GM19372 (cell line): ENCODE data around the gene PTPRZ1.

Source experiments
- ATAC-seq: cut with Tn5 transposase; IDR thresholded peaks from one replicate; pipeline ENCODE4 v1.9.1; 2021; ENCODE audit warnings: mild to moderate bottlenecking, low read depth, moderate library complexity; ENCODE audit not compliant: unreplicated experiment

The PTPRZ1 gene

DNA sequence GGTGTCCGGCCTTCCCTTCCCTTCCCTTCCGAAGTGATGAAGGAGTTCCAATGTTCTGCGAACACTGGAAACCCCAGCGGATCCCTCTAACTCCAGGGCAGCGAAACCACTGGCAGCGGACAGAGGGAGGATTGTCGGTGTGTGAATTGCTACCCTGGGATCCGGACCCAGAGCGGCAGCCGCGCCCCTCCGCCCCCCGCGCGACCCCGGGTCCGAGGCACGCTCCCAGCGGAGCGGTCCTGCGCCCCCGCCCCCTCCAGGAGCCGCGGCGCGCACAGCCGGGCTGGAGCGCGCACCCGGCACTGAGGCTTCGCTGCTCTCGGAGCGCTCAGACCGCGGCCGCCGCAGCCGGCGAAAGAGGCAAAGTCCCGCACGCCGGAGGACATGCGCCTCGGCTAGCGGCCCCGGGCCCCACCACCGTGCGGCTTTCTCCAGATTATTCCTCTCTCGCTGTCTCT, at the start of gene PTPRZ1:
Gene PTPRZ1, plus strand, starts transcription at position 331 of the 458 bp plus-strand sequence. CDS start 339 bp downstream, outside the sequence.
- no peak for ATAC-seq

DNA sequence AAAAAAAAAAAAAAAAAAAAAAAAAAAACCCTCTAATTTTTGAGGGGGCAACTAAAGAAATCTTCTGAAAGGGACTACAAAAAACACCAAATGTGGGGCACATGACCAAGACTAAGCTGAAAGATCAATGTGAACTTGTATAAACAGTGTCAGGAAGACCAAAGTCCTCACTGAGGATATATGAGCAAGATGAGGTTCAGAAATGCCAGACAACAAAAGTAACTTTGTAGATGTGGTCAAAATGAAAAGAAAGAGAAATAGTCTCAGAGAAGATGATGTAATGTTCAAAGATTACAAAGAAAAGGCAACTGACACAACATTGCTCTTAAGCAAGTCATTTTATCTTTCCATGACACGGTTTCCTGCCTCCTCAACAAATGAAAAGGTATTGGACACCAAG, 48.7 kb upstream of the PTPRZ1 start:
- ATAC-seq = no peak

- ATAC-seq = no peak
Measured at GRCh38 chr7:121831351-121831750, 41.6 kb upstream of the PTPRZ1 start.

DNA sequence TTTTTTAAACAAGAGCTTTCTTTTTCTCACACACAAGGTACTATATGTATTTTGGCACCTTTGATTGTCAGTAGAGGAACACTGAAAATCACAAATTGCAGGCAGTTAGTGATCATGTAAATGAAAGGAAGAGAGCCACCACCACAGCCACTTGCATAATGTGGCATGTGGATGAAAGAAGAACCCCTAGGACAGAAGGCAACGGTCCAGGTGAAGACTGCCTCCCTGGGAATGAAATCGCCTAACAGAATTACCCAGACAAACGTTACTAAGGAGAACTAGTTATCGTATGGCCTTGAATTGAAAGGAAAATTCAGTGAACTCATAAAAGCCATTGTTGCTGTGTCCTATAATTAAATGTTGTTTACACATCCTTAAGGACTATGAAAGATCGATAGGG, 41.2 kb upstream of the PTPRZ1 start:
- ATAC-seq = no peak

DNA sequence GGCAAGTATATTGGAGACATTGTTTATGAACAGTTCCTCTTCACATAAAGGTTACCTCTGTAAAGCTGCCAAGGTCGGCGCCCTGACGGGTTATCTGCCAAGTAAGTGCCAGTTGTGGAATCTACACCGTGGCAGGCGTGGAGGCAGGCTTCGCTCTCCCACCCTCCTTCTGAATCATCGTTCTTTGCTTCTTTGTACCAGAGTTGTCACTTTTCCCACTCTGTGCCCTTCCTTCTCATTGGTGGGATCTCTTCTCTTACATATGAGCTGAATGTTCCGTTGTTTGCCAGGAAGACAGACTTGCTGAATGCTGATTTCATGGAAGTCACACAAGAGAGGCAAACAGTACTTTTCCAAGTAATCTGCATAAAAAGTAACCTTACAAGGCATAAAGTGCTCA, 40.6 kb upstream of the PTPRZ1 start:
- no peak for ATAC-seq

- no peak for ATAC-seq
Measured at GRCh38 chr7:121833991-121834390, 39.0 kb upstream of the PTPRZ1 start.

- ATAC-seq = no peak
Measured at GRCh38 chr7:121837462-121837861, 35.5 kb upstream of the PTPRZ1 start.

DNA sequence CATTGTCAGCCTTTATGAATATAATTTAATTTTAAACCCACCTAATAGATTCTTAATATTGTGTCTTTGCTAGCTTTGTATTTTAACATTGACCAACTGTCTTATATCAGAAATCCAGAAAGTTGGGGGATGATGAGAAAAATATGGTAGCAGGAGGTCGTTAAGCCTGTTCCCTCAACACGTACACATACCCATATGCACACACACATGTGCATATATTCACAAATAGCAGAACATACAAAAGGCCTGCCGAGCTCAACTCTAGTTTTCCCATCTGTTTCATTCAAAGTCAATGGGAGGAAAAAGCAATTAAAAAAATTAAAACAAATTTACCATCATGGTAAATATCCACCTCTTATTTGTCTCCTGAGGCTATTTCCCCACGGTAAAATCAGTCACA, 25.9 kb upstream of the PTPRZ1 start:
- no peak for ATAC-seq

- ATAC-seq = no peak
Measured at GRCh38 chr7:121853307-121853706, 19.7 kb upstream of the PTPRZ1 start.

DNA sequence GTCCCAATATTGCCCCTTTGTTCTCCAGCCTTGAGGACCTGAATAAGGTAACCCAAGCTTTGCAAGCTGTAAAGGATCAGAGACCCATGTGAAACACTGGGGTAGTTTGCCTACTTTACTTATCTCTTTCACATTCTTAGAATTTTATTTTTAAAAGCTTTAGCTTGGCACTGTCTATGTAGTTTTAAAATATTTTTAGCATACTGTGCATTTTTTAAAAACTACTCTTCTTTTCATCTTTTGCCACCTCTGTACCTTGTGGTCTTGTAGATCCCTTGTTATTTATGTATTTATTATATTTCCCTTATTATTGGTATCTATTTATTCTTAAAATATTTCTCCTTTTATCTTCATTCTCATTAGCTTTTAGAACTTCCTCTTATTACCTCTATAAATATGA, 12.0 kb upstream of the PTPRZ1 start:
- ATAC-seq = no peak

DNA sequence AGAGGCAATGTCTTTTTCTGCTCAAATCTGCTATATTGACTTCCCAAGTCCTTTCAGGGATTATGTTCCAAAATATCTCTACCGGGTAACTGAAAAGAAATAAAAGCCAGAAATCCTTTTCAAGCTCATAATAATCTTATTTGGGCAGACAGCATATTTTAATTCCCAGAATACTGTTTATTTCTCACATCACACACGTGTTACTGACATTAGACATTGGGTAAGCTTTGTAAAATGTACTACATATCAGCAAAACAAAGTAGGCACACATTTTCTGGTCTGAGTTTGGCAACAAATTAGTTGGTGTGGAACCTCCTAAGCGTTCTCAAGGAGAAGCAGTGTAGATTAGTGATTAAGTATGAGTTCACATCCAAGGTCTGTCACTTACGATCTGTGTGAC, 10.4 kb upstream of the PTPRZ1 start:
- no peak for ATAC-seq

GRCh38 chr7:121871188-121871587, 1.8 kb upstream of the PTPRZ1 start:
- no peak for ATAC-seq

- no peak for ATAC-seq
Measured at GRCh38 chr7:121873289-121874194, 581 bp downstream of the PTPRZ1 start.

DNA sequence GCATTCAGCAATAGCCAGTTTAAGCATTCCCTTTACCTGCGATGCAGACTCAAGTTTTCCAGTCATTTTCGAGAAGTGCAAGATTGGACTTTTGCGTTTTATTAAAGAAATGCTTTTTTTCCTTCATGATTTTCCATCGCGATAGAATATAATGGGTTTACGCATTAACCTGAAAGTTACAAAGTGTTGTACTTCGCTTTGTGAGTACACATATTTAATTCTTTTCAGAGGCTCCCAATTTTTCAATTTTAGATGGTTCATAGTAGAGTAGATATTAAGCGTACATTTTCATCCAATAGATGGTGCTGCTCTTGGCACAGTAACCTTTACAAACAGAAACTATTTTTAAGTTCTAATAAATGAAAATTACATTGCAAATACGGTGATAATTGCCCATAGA, 1.3 kb downstream of the PTPRZ1 start:
- ATAC-seq = no peak

GRCh38 chr7:121875203-121875602, 2.2 kb downstream of the PTPRZ1 start:
- no peak for ATAC-seq

DNA sequence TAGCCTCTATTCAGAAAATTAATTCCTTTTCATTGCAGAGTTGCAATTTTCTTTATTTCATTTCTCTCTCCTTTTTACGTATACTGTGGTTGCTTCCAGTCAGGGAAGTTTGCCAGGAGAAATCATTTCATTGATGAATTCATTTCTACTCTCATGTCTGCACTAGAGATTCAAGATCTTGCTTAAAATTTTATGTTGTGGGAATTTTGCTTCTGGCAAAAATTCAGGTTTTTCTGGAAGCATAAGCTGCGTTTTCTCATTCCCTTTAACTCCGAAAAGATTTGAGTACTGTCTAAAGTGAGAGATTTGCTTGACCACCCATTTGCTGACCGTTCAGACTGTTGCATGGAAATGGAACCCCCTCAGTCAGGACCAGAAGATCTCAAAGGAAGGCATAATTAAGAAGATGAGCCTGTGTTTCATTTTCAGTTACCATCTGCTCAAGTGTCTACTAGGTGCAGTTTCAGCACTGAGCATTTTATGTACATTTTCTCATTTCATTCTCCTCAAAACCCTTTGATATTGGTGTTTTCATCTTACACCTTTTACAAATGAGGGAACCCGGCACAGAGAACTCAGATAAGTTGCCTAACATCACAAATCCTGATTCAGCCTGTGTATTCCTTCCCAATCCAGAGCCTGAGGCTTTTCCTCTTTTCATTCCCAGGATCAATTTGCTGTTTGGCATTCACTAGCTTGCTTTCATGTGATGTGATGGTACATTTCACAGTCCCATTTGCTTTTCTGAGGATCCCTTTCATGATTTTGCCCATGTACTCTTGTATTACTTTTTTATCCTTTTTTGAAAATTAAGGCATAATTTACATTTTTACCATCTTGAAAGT, 3.9 kb downstream of the PTPRZ1 start:
- ATAC-seq = no peak

GRCh38 chr7:121878918-121879464, 6.0 kb downstream of the PTPRZ1 start:
- no peak for ATAC-seq

- no peak for ATAC-seq
Measured at GRCh38 chr7:121879544-121879943, 6.6 kb downstream of the PTPRZ1 start.

DNA sequence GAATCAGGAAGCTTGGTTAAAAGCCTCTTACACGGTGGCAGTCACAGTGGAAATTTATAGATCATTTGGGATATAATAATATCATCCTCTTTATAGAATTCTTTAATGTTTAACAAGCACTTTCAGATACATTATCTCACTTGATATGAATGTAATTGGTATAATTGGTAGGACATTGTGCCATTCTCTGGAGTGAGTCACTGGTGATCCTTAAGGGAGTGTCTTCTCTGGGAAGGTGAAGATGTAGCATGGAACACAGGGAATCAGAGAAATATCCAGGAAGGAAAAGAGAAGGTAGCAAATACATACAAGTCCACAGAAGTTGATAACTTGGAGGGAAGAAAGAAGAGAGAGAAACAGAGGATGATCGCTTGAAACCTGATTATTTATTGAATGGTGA, 9.8 kb downstream of the PTPRZ1 start:
- no peak for ATAC-seq

DNA sequence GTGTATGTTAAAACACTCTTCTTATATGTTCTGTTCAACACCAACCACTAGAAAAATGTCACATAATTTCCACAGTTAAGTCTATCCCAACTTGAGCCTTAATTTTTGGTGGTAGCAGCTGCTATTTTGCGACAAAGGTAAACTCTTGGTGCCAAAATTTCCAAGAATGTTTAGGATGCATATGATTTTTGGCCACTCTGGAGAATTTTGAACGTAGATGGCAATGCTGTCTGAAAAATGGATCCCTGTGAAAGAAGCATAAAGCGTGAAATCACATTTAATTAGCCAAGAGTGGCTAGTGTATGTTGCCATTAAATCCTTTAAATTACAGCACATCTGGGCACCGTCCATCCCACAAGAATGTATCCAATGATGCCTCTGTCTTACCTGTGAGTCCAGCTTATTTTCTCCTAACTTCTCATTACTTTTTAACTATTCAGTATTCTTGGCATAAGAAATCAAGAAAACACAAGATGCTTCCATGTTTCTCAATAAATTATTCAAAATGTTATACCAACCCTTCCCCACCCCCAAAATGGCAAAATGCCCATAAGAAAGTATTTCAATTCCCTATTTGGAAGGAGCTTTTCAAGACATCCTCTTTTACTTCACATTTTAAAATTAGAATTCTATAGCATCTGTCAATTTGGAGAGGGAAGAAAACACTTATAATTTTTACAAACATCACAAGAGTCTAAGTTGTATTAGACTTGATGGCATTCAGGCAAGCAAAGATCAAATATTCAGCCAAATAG, 12.4 kb downstream of the PTPRZ1 start:
- no peak for ATAC-seq
